NCI-H2227 treated with DMSO at 0.1 percent for 48 hours (cell line): ENCODE data around the gene PRKAG3.

ENCODE experiments used
- DNase-seq: peaks from one replicate; lab custom pipeline; 2025; lab: John Stamatoyannopoulos, UW

PRKAG3 gene

GRCh38 chr2:218839888-218840287 lies 8.3 kb upstream of the PRKAG3 start:
- no peak for DNase-seq

GRCh38 chr2:218839430-218839829 lies 7.8 kb upstream of the PRKAG3 start:
- no peak for DNase-seq

GRCh38 chr2:218837495-218837894 lies 5.9 kb upstream of the PRKAG3 start:
- no peak for DNase-seq

- no peak for DNase-seq
Measured at GRCh38 chr2:218834685-218835084, 3.1 kb upstream of the PRKAG3 start.

- no peak for DNase-seq
Measured at GRCh38 chr2:218833023-218833609, 1.5 kb upstream of the PRKAG3 start.

GRCh38 chr2:218832520-218832919 lies 917 bp upstream of the PRKAG3 start:
- DNase-seq, result no peak

- no peak for DNase-seq
Measured at GRCh38 chr2:218832081-218832480, 478 bp upstream of the PRKAG3 start.

GRCh38 chr2:218830526-218831306 lies 887 bp downstream of the PRKAG3 start:
- DNase-seq, result no peak

GRCh38 chr2:218829868-218830451 lies 1.6 kb downstream of the PRKAG3 start:
- DNase-seq, result no peak

GRCh38 chr2:218828477-218828778 lies 3.2 kb downstream of the PRKAG3 start:
- no peak for DNase-seq

- no peak for DNase-seq
Measured at GRCh38 chr2:218827701-218828476, 3.7 kb downstream of the PRKAG3 start.

GRCh38 chr2:218826791-218827190 lies 4.8 kb downstream of the PRKAG3 start:
- no peak for DNase-seq

- DNase-seq, result no peak
Measured at GRCh38 chr2:218824004-218824403, 7.6 kb downstream of the PRKAG3 start.

GRCh38 chr2:218823196-218823855 lies 8.3 kb downstream of the PRKAG3 start:
- DNase-seq, result no peak

- DNase-seq, result no peak
Measured at GRCh38 chr2:218822622-218823021, 9.0 kb downstream of the PRKAG3 start.

GRCh38 chr2:218821605-218822211 lies 9.9 kb downstream of the PRKAG3 start:
- DNase-seq, result no peak

GRCh38 chr2:218820746-218821369 lies 10.7 kb downstream of the PRKAG3 start:
- no peak for DNase-seq

- DNase-seq, result no peak
Measured at GRCh38 chr2:218819093-218819492, 12.5 kb downstream of the PRKAG3 start.

GRCh38 chr2:218816561-218817011 lies 15.0 kb downstream of the PRKAG3 start:
- no peak for DNase-seq

GRCh38 chr2:218815649-218816048 lies 16.0 kb downstream of the PRKAG3 start:
- no peak for DNase-seq

GRCh38 chr2:218815244-218815637 lies 16.4 kb downstream of the PRKAG3 start:
- DNase-seq, result no peak
